NCI-H2029 treated with DMSO at 0.1 percent for 48 hours (cell line): Measurements from ENCODE around the gene SUSD5.
"Not testable (repeated sequence)": the region's sequence is repeated elsewhere in the genome, so short reads cannot be mapped to it uniquely, and the experiment has no call there.

Experiments used
- DNase-seq: peaks from one replicate; lab custom pipeline; 2025; lab: John Stamatoyannopoulos, UW

The SUSD5 gene

GRCh38 chr3:33115024-33115768, 103.4 kb downstream of the SUSD5 start:
- DNase-seq, result no peak

- DNase-seq, result no peak
These were observed 104.0 kb downstream of the SUSD5 start for GRCh38 chr3:33114622-33115023.

GRCh38 chr3:33113772-33114621, 104.6 kb downstream of the SUSD5 start, which contains the start of gene CRTAP:
TSS of gene CRTAP (plus strand) at chr3:33114014. CDS start at chr3:33114078, 64 bp downstream.
- DNase-seq, result peak; percentile 60

GRCh38 chr3:33111581-33111980, 107.0 kb downstream of the SUSD5 start:
- no peak for DNase-seq

- not testable (repeated sequence) for DNase-seq
These were observed 111.8 kb downstream of the SUSD5 start for GRCh38 chr3:33106854-33107253.

GRCh38 chr3:33105341-33105948, 113.2 kb downstream of the SUSD5 start:
- DNase-seq, result no peak

- DNase-seq, result no peak
These were observed 113.8 kb downstream of the SUSD5 start for GRCh38 chr3:33104803-33105202.

GRCh38 chr3:33103480-33103879, 115.1 kb downstream of the SUSD5 start:
- no peak for DNase-seq

- no peak for DNase-seq
These were observed 115.6 kb downstream of the SUSD5 start for GRCh38 chr3:33103034-33103433.

- no peak for DNase-seq
These were observed 118.4 kb downstream of the SUSD5 start for GRCh38 chr3:33100229-33100628.
